Posterior vena cava (tissue), 2 donors: Measurements from ENCODE around the gene CHIT1. TPM values are rescaled to one million over a fixed set of nuclear protein-coding genes. Genes with fewer than 3 reads are reported as not detected.
A peak's percentile ranks its signal among the peaks of the same experiment; 100 is the strongest.

Source experiments
- DNase-seq: peaks from one replicate; pipeline ENCODE4 v3.0.0-alpha.2; 2020; ENCODE audit warnings: low spot score
- intact Hi-C, 2 donors: fragments of 100-400 bp; cut with DNase I; formaldehyde crosslinking; loops; one replicate each; pipeline versions ENCODE4 v1.14.1 to v1.14.2; 2022 to 2023
- total RNA-seq, 2 donors: library from RNA; stranded (reverse); fragmentation: NEBNext Ultra II Directional; extraction: Animal tissue kit (Norgen Biotek cat#: 25700); gene quantifications; one replicate each; pipeline ENCODE4 v1.2.1, GENCODE V29; 2021
- donor health status: DM: yes; HTN: yes; CAD: no.
- donor health status: DM: yes; HTN: yes; CAD: no.

The CHIT1 gene
- total RNA-seq, 2 donors from 2014 or later, result 0.14 to 0.33 TPM

- intact Hi-C loops, result no loop called here
- DNase-seq, result peak; percentile 64
These were observed 58.7 kb downstream of the CHIT1 start for GRCh38 chr1:203170625-203171330.

GRCh38 chr1:203169770-203170520 is 59.5 kb downstream of the CHIT1 start:
- DNase-seq, result peak; percentile 80
- intact Hi-C loops, result no loop called here

DNA sequence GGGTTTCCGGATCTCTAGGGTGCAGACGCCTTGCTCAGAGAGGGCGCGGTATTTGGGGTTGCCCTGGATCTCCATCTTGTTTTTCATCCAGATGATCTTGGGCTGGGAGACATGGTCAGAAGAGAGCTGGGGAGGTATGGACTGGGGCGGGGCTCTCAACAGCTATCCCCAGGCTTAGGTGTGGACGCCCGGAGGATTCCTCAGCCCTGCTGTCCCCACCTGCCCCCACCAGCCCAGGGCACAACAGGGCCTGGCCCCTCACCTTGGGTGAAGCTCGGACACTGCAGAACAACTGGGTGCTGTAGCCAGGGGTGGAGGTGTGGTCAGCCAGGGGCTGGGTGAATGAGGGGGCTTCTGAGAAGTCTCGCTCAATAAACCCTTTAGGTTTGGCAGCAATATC is 60.5 kb downstream of the CHIT1 start:
- intact Hi-C loops, result no loop called here
- peak; percentile 47 for DNase-seq

GRCh38 chr1:203168256-203168786 is 61.2 kb downstream of the CHIT1 start:
- intact Hi-C loops, result no loop called here
- peak; percentile 50 for DNase-seq

DNA sequence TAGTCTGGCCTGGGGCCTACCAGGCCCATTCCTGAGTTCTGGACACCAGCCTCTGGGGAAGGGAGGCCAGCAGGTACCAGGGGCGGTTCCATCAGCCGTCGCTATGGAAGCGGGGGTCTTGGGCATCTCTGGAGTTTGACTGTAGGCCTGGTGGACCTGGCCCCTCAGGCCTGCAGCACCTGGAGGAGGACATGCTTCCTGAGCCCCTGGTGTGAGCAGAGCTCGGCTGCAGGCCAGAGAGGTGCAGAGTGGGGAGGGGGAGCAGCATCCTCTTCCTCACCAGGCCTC is 61.6 kb downstream of the CHIT1 start:
- DNase-seq, result no peak

GRCh38 chr1:203167026-203167912 is 62.2 kb downstream of the CHIT1 start:
- DNase-seq, result no peak
- intact Hi-C loops, result no loop called here

More for the DNA sequence above, 61.6 kb downstream of the CHIT1 start:
- intact Hi-C loops, result no loop called here

DNA sequence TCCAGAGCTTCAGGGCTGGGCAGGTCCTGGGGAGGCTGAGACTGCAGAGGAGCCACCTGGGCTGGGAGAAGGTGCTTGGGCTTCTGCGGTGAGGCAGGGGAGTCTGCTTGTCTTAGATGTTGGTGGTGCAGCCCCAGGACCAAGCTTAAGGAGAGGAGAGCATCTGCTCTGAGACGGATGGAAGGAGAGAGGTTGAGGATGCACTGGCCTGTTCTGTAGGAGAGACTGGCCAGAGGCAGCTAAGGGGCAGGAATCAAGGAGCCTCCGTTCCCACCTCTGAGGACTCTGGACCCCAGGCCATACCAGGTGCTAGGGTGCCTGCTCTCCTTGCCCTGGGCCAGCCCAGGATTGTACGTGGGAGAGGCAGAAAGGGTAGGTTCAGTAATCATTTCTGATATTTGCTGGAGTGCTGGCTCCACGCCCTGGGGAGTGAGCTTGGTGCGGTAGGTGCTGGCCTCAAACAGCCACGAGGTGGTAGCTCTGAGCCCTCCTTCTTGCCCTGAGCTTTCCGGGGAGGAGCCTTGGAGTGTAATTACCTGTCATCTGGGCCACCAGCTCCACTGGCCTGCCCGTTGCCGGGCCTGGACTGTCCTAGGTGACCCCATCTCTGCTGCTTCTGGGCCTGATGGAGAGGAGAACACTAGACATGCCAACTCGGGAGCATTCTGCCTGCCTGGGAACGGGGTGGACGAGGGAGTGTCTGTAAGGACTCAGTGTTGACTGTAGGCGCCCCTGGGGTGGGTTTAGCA is 63.1 kb downstream of the CHIT1 start:
- DNase-seq, result no peak
- intact Hi-C loops, result no loop called here

Other genes starting within 250 kb of the CHIT1 start
- gene TMEM183A, start 222.3 kb downstream of the CHIT1 start, total RNA-seq, result 10 to 100 TPM; 40.8 to 43.5 TPM
- gene PPFIA4, start 203.2 kb downstream of the CHIT1 start, total RNA-seq, result 1 to 10 TPM; 2.0 to 3.1 TPM
- not detected for gene MYOG, start 143.7 kb downstream of the CHIT1 start, total RNA-seq
- gene ADORA1, start 101.9 kb downstream of the CHIT1 start, total RNA-seq, result 1 to 10 TPM in 1 of 2 donors, under 1 TPM in 1; 0.32 to 1.3 TPM
- not detected for gene MYBPH, start 53.8 kb downstream of the CHIT1 start, total RNA-seq
- 10 to 100 TPM; 26.7 to 30.3 TPM for gene CHI3L1, start 43.0 kb downstream of the CHIT1 start, total RNA-seq
- gene BTG2, start 75.8 kb upstream of the CHIT1 start, total RNA-seq, result 100 to 1,000 TPM in 1 of 2 donors, 10 to 100 TPM in 1; 64.7 to 153 TPM
- 100 to 1,000 TPM; 102 to 216 TPM for gene FMOD, start 121.4 kb upstream of the CHIT1 start, total RNA-seq
- 100 to 1,000 TPM; 172 to 283 TPM for gene PRELP, start 246.1 kb upstream of the CHIT1 start, total RNA-seq